IPS-18a (cell line): ENCODE measurements around the gene MRPL18.
"Not testable (repeated sequence)": the region's sequence is repeated elsewhere in the genome, so short reads cannot be mapped to it uniquely, and the experiment has no call there.

Experiments
- H3K27ac ChIP-seq: one replicate; pipeline ENCODE4 v1.5.1; 2013; ENCODE audit warnings: low read length
- H3K27me3 ChIP-seq: one replicate; pipeline ENCODE4 v1.6.1; 2013; ENCODE audit warnings: mild to moderate bottlenecking, low read length; ENCODE audit not compliant: control insufficient read depth, insufficient read depth
- H3K36me3 ChIP-seq: one replicate; pipeline ENCODE4 v1.6.1; 2013; ENCODE audit warnings: low read depth, low read length; ENCODE audit not compliant: control insufficient read depth
- H3K4me1 ChIP-seq: one replicate; pipeline ENCODE4 v1.6.1; 2013; ENCODE audit warnings: low read depth, low read length; ENCODE audit not compliant: control insufficient read depth
- H3K4me3 ChIP-seq: one replicate; pipeline ENCODE4 v1.5.1; 2013; ENCODE audit warnings: low read length
- H3K9ac ChIP-seq: one replicate; pipeline ENCODE4 v1.6.1; 2013; ENCODE audit warnings: mild to moderate bottlenecking, low read length, moderate library complexity
- H3K9me3 ChIP-seq: one replicate; pipeline ENCODE4 v1.6.1; 2013; ENCODE audit warnings: low read depth, low read length; ENCODE audit not compliant: control insufficient read depth

Gene MRPL18

DNA sequence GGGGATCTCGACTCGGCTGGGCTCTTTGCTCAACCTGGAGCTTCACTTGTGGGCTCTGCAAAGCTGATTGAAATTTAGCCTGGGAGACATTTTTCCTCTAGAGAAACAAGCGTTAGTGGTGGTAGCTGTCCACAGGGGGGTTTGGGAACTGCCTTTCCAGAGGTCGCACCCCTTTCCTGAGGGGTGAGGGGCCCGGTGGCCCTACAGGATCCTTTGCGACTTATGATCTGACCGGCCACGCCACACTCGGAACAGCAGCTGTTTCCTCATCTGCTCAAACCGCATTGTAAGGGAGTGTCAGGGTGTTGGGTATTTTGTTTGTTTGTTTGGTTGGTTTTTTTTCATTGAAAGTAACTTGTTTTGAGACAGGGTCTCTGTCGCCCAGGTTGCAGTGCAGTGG is 30.9 kb downstream of the MRPL18 start:
- Histone ChIP-seq H3K9me3 (no peaks in the 10 kb centered on the region), H3K27me3 (no peaks in the 10 kb centered on the region), H3K4me3 (no peak overlapping the region), H3K4me1 (peaks cover 9% of the 10 kb centered on the region), H3K27ac (no peak overlapping the region), H3K9ac (no peak overlapping the region), H3K36me3 (no peaks in the 10 kb centered on the region)

DNA sequence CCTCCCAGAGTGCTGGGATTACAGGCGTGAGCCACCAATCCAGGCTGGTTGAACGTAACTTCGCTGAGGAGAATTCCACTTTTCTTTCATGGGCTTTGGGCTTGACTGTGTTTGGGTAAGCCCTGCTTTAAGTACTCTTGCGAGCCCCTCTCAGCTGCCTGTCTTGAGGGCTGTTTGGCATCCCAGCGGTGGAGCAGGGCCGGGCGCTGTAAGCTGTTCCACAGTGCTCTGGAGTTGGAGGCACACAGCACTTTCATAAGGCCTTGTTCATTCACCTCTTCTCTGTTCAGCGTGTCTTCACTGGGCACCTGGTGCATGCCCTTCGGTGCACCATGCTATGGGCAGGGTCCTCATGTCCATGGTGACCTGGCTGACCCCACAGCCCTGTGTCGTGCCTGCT is 31.5 kb downstream of the MRPL18 start:
- no peaks in the 10 kb centered on the region for H3K36me3 ChIP-seq
- H3K27me3 ChIP-seq: no peaks in the 10 kb centered on the region
- H3K4me1 ChIP-seq: peaks cover 9% of the 10 kb centered on the region
- no peak overlapping the region for H3K4me3 ChIP-seq
- no peak overlapping the region for H3K27ac ChIP-seq
- no peaks in the 10 kb centered on the region for H3K9me3 ChIP-seq
- H3K9ac ChIP-seq: no peak overlapping the region

DNA sequence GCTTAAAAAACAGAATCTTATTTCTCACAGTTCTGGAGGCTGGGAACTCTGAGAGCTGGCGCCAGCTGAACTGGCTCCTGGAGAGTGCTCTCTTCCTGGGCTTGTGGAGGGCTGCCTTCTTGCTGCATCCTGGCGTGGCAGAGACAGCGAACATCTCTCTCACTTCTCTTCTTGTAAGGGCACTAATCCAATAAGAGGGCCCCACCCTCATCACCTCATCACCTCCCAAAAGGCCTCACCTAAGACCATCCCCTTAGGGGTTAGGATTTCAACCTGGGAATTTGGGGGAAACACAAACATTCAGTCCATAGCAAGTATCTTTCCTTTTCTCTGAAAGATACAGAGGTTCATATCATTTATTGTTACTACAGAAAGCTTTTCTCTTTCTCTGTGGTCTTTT is 33.7 kb downstream of the MRPL18 start:
- H3K9ac ChIP-seq: no peak overlapping the region
- H3K27ac ChIP-seq: no peak overlapping the region
- no peak overlapping the region for H3K4me3 ChIP-seq
- no peaks in the 10 kb centered on the region for H3K9me3 ChIP-seq
- no peaks in the 10 kb centered on the region for H3K27me3 ChIP-seq
- H3K4me1 ChIP-seq: peaks cover 12% of the 10 kb centered on the region
- no peaks in the 10 kb centered on the region for H3K36me3 ChIP-seq

DNA sequence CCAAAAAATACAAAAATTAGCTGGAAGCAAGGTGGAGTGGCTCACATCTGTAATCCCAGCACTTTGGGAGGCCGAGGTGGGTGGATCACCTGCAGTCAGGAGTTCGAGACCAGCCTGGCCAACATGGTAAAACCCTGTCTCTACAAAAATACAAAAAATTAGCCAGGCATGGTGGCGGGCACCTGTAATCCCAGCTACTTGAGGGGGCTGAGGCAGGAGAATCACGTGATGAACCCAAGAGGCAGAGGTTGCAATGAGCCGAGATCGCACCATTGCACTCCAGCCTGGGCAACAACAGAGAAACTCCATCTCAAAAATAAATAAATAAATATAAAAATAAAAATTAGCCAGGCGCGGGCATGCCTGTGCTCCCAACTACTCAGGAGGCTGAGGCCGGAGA is 34.4 kb downstream of the MRPL18 start:
- not testable (repeated sequence) for H3K27ac ChIP-seq, H3K9me3 ChIP-seq, H3K9ac ChIP-seq, H3K27me3 ChIP-seq, H3K36me3 ChIP-seq, H3K4me3 ChIP-seq
- peaks cover 17% of the 10 kb centered on the region for H3K4me1 ChIP-seq

DNA sequence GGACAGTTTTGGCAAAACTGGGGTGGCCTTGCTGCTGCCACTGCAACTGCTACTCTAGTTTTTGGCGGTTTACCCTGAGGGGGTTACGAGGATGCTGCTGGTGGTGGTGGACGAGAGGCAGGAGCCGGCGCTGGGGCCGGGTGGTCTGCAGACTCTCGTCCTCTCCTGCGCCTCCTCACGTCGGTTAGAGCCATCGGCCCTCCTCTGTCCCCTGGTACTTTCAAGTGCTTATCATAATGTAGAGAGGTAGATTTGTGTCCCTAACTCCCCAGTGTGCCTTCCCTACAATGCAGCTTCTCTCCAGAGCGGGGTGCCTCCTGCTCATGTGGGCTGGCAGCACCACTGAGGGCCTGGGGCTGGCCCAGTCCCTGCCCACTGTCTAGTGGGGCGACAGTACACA is 35.7 kb downstream of the MRPL18 start:
- no peak overlapping the region for H3K27ac ChIP-seq
- peaks cover 22% of the 10 kb centered on the region for H3K4me1 ChIP-seq
- H3K9me3 ChIP-seq: no peaks in the 10 kb centered on the region
- no peaks in the 10 kb centered on the region for H3K36me3 ChIP-seq
- H3K9ac ChIP-seq: no peak overlapping the region
- no peak overlapping the region for H3K4me3 ChIP-seq
- no peaks in the 10 kb centered on the region for H3K27me3 ChIP-seq

DNA sequence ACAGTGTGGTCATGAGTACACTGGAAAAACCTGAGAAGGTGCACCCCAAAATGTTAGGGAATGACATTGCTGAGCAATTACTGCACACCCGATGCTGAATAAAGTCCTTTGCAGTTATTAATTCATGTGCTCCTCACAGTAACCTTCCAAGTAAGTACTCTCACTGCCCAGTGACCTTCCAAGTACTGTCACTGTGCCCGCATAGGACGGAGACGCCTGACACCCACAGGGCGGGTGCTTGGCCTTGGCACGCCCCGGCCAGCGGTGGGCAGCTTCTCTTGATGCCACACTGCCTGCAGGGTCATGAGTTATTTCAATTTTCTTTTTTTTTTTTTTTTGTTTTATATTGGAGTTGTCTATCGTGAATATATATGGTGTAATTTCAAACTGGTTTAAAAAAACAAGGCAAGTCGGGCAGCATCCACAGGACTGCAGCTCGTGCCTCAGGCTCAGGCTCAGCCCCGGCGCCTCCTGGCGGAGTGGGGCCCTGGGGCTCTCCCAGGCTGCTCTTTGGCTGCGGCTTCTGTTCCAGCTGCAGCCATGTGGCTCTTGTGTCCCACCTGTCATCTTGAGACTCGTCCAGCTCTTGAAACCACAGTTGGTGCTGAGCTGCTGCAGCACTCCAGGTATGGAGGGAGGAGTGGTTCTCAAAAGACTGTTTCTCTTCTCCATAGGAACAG is 36.8 kb downstream of the MRPL18 start:
- H3K36me3 ChIP-seq: no peaks in the 10 kb centered on the region
- no peak overlapping the region for H3K27ac ChIP-seq
- no peaks in the 10 kb centered on the region for H3K9me3 ChIP-seq
- H3K9ac ChIP-seq: no peak overlapping the region
- H3K4me3 ChIP-seq: no peak overlapping the region
- no peaks in the 10 kb centered on the region for H3K27me3 ChIP-seq
- peaks cover 32% of the 10 kb centered on the region for H3K4me1 ChIP-seq

DNA sequence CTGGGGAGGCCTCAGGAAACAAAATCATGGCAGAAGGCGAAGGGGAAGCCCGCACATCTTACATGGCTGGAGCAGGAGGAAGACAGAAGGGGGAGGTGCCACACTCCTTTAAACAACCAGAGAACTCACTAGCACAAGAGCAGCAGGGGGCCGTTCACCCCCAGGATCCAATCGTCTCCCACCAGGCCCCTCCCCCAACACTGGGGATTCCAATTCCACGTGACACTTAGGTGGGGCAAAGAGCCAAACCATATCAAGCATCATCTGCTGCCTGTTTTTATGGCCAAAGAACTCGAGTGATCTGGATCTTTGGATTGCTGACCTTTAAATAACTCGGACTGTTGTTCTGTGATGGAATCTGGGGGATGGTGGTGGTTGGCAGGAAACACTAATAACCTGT is 37.8 kb downstream of the MRPL18 start:
- Histone ChIP-seq H3K27ac (no peak overlapping the region), H3K27me3 (no peaks in the 10 kb centered on the region), H3K4me3 (no peak overlapping the region), H3K9me3 (no peaks in the 10 kb centered on the region), H3K9ac (no peak overlapping the region), H3K36me3 (no peaks in the 10 kb centered on the region), H3K4me1 (peaks cover 32% of the 10 kb centered on the region)

DNA sequence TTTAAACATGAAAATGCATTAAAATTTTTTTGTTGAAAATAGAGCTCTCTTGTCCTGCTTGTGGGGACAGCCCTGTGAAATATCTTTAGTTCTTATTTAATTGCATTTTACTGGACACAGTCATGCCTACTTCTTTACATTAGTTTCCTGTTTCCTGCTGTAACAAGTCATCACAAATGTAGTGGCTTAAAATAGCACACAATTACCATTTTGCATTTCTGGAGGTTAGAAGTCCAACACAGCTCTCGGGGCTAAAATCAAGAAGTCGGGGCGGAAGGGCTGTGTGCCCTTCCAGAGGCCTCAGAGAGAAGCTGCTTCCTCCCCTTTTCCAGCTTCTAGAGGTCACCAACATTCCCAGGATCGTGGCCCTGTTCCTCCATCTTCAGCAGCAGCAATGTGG is 39.3 kb downstream of the MRPL18 start:
- H3K36me3 ChIP-seq: no peaks in the 10 kb centered on the region
- H3K4me1 ChIP-seq: peaks cover 32% of the 10 kb centered on the region
- no peak overlapping the region for H3K27ac ChIP-seq
- no peaks in the 10 kb centered on the region for H3K9me3 ChIP-seq
- H3K4me3 ChIP-seq: no peak overlapping the region
- no peak overlapping the region for H3K9ac ChIP-seq
- no peaks in the 10 kb centered on the region for H3K27me3 ChIP-seq

DNA sequence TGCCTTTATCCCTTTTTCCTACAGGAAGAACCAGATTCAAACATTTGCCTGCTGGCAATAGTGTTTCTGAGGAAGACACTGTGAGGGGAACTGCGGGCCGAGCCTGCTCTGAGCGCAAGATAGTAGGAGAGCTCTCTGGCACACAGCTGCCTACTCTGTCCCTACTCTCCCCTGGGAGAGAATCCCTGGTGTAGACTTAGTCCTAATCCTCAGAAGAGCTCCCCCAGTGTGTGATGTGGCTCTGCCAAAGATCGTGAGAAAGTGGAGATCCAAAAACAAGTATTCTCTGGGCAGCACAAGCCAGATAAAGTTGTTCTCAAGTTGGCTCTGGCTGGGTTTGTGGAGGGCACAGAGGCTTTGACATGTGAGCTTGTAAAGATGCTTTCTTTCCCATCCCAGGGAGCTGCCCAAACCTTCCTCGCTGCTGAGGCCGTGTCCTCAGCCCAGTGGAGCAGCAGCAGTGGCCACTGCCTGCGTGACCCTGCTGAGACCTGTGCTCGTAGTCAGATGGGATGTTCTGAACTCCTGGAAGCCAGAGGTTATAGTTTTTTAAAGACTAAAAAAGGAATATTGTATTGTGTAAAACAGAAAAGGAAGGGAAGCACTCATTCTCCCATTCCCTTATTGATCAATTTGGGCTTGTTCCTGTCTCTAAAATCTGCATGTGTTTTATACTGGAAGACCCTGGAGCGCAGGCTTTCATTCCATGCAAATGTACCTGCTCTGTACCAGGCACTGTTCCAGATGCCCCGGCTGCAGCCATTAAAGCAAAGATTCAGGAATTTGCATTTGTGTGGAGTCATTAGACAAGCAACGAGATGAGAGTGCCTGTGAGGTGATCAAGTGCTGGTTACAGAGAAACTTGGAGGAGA is 40.5 kb downstream of the MRPL18 start:
- H3K9ac ChIP-seq: no peak overlapping the region
- no peak overlapping the region for H3K4me3 ChIP-seq
- no peaks in the 10 kb centered on the region for H3K36me3 ChIP-seq
- H3K27me3 ChIP-seq: no peaks in the 10 kb centered on the region
- H3K27ac ChIP-seq: peak overlapping the region; percentile 34
- H3K4me1 ChIP-seq: peaks cover 32% of the 10 kb centered on the region
- no peaks in the 10 kb centered on the region for H3K9me3 ChIP-seq

DNA sequence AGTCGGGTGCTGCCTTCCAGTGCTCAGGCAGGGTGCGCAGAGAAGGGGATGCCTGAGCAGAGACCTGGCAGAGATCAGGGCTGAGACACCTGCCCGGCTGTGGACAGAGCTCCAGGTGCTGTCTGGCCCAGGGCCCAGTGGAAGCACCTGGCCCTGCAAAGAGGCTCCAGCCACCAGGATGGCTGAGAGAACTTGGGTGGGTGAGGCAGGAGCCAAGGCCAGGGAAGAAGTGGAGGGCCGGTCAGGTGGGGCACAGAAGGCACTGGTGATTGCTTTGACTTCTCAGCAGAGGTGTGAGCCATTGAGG is 41.1 kb downstream of the MRPL18 start:
- H3K27ac ChIP-seq: peak overlapping the region; percentile 34
- no peaks in the 10 kb centered on the region for H3K36me3 ChIP-seq
- no peak overlapping the region for H3K9ac ChIP-seq
- peaks cover 32% of the 10 kb centered on the region for H3K4me1 ChIP-seq
- H3K4me3 ChIP-seq: no peak overlapping the region
- H3K27me3 ChIP-seq: no peaks in the 10 kb centered on the region
- no peaks in the 10 kb centered on the region for H3K9me3 ChIP-seq

DNA sequence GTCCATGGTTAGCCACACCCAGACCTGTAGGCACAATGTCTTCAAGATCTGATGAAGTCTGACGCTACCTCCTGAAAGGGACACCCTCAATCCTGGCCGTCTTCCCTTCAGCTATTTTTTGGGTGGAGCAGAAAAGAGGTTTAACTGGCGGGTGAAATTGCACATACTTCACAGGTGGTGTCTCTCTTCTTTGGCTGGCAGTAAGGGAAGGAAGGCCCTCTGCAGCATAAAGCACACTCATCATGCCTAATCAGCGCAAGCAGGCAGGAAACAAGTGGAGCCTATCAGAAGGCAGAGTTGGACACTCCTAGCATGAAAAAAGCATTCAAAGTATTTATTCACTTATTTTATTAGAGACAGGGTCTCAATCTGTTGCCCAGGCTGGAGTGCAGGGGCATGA is 42.7 kb downstream of the MRPL18 start:
- Histone ChIP-seq H3K4me1 (peaks cover 38% of the 10 kb centered on the region), H3K9ac (no peak overlapping the region), H3K9me3 (no peaks in the 10 kb centered on the region), H3K27ac (no peak overlapping the region), H3K36me3 (no peaks in the 10 kb centered on the region), H3K4me3 (no peak overlapping the region), H3K27me3 (no peaks in the 10 kb centered on the region)

DNA sequence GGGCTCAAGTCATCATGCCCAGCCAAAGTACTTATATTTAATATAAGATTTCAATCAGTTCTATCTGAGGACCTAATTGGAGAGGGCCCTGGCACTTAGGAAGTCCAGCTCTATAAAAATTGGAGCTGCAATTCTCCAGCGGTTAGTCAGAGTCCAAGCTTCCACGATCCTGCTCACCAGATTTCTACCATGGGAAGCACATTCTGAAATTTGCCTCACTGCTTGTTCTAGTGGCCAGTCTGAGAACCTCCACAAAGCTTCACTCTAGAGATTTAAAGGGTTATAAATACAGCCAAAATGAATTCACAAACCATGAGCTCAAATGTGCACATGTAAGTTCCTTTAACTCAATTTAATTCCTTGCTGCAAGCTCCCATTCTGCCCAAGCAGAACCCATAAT is 43.3 kb downstream of the MRPL18 start:
- Histone ChIP-seq H3K9ac (no peak overlapping the region), H3K36me3 (no peaks in the 10 kb centered on the region), H3K4me3 (no peak overlapping the region), H3K4me1 (peaks cover 41% of the 10 kb centered on the region), H3K9me3 (no peaks in the 10 kb centered on the region), H3K27me3 (no peaks in the 10 kb centered on the region), H3K27ac (no peak overlapping the region)
